Stomach (tissue), 9 donors: ENCODE measurements around the gene AGTR1. TPM values are rescaled to one million over a fixed set of nuclear protein-coding genes. Genes with fewer than 3 reads are reported as not detected.

Source experiments
- DNase-seq, 2 donors: peaks; one replicate each; pipeline versions ENCODE4 v3.0.0 to v3.0.0-alpha.2; 2013 to 2019
- H3K27ac ChIP-seq, 5 donors: fragments of 200-600 bp in 4 of 5; sonication (generic) in 4 of 5; one replicate each; pipeline ENCODE4 v1.5.1; 2013 to 2019; ENCODE audit warnings: mild to moderate bottlenecking in 1 of 5, moderate library complexity in 1 of 5
- H3K27me3 ChIP-seq, 3 donors: fragments of 200-600 bp; sonication (generic); one replicate each; pipeline ENCODE4 v1.5.1; 2017 to 2019; ENCODE audit warnings: mixed run types in 1 of 3
- H3K36me3 ChIP-seq, 4 donors: fragments of 200-600 bp; sonication (generic); 1 replicate in 3 of 4; 2 replicates in 1 of 4; pipeline ENCODE4 v1.5.1; 2016 to 2019
- H3K4me1 ChIP-seq, 4 donors: fragments of 200-600 bp; sonication (generic); one replicate each; pipeline ENCODE4 v1.5.1; 2016 to 2019
- H3K4me3 ChIP-seq, 4 donors: fragments of 200-600 bp; sonication (generic) in 3 of 4; one replicate each; pipeline ENCODE4 v1.5.1; 2016 to 2019; ENCODE audit warnings: mild to moderate bottlenecking in 1 of 4
- H3K9me3 ChIP-seq, 4 donors: fragments of 200-600 bp; sonication (generic); one replicate each; pipeline ENCODE4 v1.5.1; 2016 to 2019
- EP300 ChIP-seq: sonication (generic); formaldehyde crosslinking; IDR thresholded peaks from one replicate; pipeline ENCODE4 v1.6.1; 2017; ENCODE audit warnings: antibody characterized with exemption
- POLR2A ChIP-seq, 4 donors: fragments of 450-650 bp; IDR thresholded peaks; one replicate each; pipeline ENCODE4 v1.6.1; 2016; ENCODE audit warnings: antibody characterized with exemption in 4 of 4, control low read depth in 2 of 4, mild to moderate bottlenecking in 1 of 4, moderate library complexity in 1 of 4
- POLR2AphosphoS5 ChIP-seq, 3 donors: sonication (generic); formaldehyde crosslinking; IDR thresholded peaks; one replicate each; pipeline ENCODE4 v1.6.1; 2016; ENCODE audit warnings: antibody characterized with exemption in 3 of 3
- WGBS, 5 donors: extraction: QIAGEN DNeasy Blood & Tissue Kit in 3 of 5; methylation state at CpG; one replicate each; pipeline versions ENCODE4 v1.1.5 to v1.1.7; 2013 to 2018; 5-methylcytosine and 5-hydroxymethylcytosine counted together
- intact Hi-C: fragments of 100-400 bp; cut with DNase I; formaldehyde crosslinking; loops from one replicate; pipeline ENCODE4 v1.15.1; 2023; ENCODE audit warnings: low total_unique reads
- polyA plus RNA-seq, 3 donors: library from polyadenylated mRNA; stranded (reverse); fragments of 200-250 nt; gene quantifications; one replicate each; pipeline ENCODE4 v1.2.3, GENCODE V29; 2013
- total RNA-seq, 5 donors: library from RNA; depleted of rRNA; stranded (reverse); fragments of >200 nt; gene quantifications; one replicate each; pipeline versions ENCODE4 v1.1.0 to v1.2.3, GENCODE V29; 2014 to 2016
- TF ChIP-seq, protein P1 (sequence below), 7 experiments: fragments of 450-650 bp in 4 of 7; fragments of 200-600 bp in 3 of 7; sonication (generic) in 3 of 7; IDR thresholded peaks; one replicate each; pipeline ENCODE4 v1.5.1; 2016 to 2019; ENCODE audit warnings: antibody characterized with exemption in 7 of 7, control low read depth in 2 of 7, mild to moderate bottlenecking in 1 of 7
- donor health status: healthy with polysubstance abuse.
- donor health status: Bipolar disorder and iron deficiency.
- donor health status: healthy.

Gene AGTR1
- total and polyA plus RNA-seq, 8 donors: 0.25 to 11.0 (median 3.6) TPM

- Histone ChIP-seq H3K27ac (no peak overlapping the region), H3K4me3 (no peak overlapping the region), H3K9me3 (no peaks in the 10 kb centered on the region), H3K36me3 (no peaks in the 10 kb centered on the region), H3K4me1 (peaks cover 0 to 6% (median 0%) of the 10 kb centered on the region in 4 donors), H3K27me3 (no peaks in the 10 kb centered on the region)
- TF ChIP-seq POLR2AphosphoS5 (IDR thresholded peaks at IDR 0.05) (no peak), EP300 (no peak), POLR2A (IDR thresholded peaks at IDR 0.05) (no peak)
- TF ChIP-seq, protein P1, sequence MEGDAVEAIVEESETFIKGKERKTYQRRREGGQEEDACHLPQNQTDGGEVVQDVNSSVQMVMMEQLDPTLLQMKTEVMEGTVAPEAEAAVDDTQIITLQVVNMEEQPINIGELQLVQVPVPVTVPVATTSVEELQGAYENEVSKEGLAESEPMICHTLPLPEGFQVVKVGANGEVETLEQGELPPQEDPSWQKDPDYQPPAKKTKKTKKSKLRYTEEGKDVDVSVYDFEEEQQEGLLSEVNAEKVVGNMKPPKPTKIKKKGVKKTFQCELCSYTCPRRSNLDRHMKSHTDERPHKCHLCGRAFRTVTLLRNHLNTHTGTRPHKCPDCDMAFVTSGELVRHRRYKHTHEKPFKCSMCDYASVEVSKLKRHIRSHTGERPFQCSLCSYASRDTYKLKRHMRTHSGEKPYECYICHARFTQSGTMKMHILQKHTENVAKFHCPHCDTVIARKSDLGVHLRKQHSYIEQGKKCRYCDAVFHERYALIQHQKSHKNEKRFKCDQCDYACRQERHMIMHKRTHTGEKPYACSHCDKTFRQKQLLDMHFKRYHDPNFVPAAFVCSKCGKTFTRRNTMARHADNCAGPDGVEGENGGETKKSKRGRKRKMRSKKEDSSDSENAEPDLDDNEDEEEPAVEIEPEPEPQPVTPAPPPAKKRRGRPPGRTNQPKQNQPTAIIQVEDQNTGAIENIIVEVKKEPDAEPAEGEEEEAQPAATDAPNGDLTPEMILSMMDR (IDR thresholded peaks at IDR 0.05): no peak
- WGBS, 5 donors: 54 to 70% (median 69%) methylated on average over 2 of the region's 2 CpGs
- intact Hi-C loops: no loop called here
- DNase-seq: no peak
Observed at GRCh38 chr3:148728753-148729152, 31.1 kb downstream of the AGTR1 start.

GRCh38 chr3:148729476-148730055 lies 31.9 kb downstream of the AGTR1 start:
- TF ChIP-seq EP300 (no peak), POLR2A (IDR thresholded peaks at IDR 0.05) (no peak), POLR2AphosphoS5 (IDR thresholded peaks at IDR 0.05) (no peak)
- TF ChIP-seq, protein P1 (IDR thresholded peaks at IDR 0.05): no peak
- Histone ChIP-seq H3K27ac (no peak overlapping the region), H3K4me3 (no peak overlapping the region), H3K27me3 (no peaks in the 10 kb centered on the region), H3K9me3 (no peaks in the 10 kb centered on the region), H3K4me1 (peaks cover 0 to 6% (median 0%) of the 10 kb centered on the region in 4 donors), H3K36me3 (no peaks in the 10 kb centered on the region)
- 46 to 59% (median 54%) methylated on average over 5 of the region's 5 CpGs for WGBS, 5 donors
- DNase-seq: no peak
- intact Hi-C loops: no loop called here

DNA sequence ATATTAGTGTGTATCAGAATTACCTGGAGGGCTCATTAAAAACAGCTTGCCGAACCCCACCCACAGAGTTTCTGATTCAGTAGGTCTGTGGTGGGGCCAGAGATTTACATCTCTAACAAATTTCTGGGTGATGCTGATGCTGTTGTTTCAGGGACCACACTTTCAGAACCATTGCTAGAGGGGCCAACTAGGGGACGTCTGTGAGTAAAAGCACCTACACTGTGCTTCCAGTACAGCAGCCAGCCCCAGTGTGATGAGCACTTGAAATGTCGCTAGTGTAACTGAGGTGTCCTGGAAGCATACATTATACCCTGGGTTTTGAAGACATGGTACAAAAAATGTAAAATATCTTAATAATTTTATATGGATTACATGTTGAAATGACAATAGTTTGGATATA lies 33.0 kb downstream of the AGTR1 start:
- no peak for DNase-seq
- peaks cover 0 to 6% (median 0%) of the 10 kb centered on the region in 4 donors for H3K4me1 ChIP-seq

GRCh38 chr3:148735597-148735996 lies 37.9 kb downstream of the AGTR1 start:
- H3K27ac ChIP-seq: no peak overlapping the region
- WGBS, 5 donors: 50 to 70% (median 66%) methylated on average over 2 of the region's 2 CpGs
- no peak for DNase-seq
- no peak overlapping the region for H3K4me3 ChIP-seq
- no peaks in the 10 kb centered on the region for H3K9me3 ChIP-seq
- no peak for TF ChIP-seq POLR2AphosphoS5 (IDR thresholded peaks at IDR 0.05)
- TF ChIP-seq, protein P1 (IDR thresholded peaks at IDR 0.05): no peak
- no peak for TF ChIP-seq POLR2A (IDR thresholded peaks at IDR 0.05)
- TF ChIP-seq EP300: no peak
- intact Hi-C loops: no loop called here
- no peaks in the 10 kb centered on the region for H3K4me1 ChIP-seq
- H3K36me3 ChIP-seq: no peaks in the 10 kb centered on the region
- H3K27me3 ChIP-seq: no peaks in the 10 kb centered on the region

More for the DNA sequence above, 33.0 kb downstream of the AGTR1 start:
- intact Hi-C loops: no loop called here
- Histone ChIP-seq H3K27ac (no peak overlapping the region), H3K4me3 (no peak overlapping the region), H3K27me3 (no peaks in the 10 kb centered on the region), H3K9me3 (no peaks in the 10 kb centered on the region), H3K36me3 (no peaks in the 10 kb centered on the region)
- WGBS, 5 donors: 79 to 89% (median 83%) methylated on average over 3 of the region's 3 CpGs
- TF ChIP-seq, protein P1 (IDR thresholded peaks at IDR 0.05): no peak
- no peak for TF ChIP-seq POLR2AphosphoS5 (IDR thresholded peaks at IDR 0.05)
- TF ChIP-seq POLR2A (IDR thresholded peaks at IDR 0.05): no peak
- no peak for TF ChIP-seq EP300
